Measurements from ENCODE around the gene CD247. TPM values are rescaled to one million over a fixed set of nuclear protein-coding genes. Genes with fewer than 3 reads are reported as not detected.

The CD247 gene
- total and polyA plus RNA-seq, 2 experiments from 2014 or later = not detected

DNA sequence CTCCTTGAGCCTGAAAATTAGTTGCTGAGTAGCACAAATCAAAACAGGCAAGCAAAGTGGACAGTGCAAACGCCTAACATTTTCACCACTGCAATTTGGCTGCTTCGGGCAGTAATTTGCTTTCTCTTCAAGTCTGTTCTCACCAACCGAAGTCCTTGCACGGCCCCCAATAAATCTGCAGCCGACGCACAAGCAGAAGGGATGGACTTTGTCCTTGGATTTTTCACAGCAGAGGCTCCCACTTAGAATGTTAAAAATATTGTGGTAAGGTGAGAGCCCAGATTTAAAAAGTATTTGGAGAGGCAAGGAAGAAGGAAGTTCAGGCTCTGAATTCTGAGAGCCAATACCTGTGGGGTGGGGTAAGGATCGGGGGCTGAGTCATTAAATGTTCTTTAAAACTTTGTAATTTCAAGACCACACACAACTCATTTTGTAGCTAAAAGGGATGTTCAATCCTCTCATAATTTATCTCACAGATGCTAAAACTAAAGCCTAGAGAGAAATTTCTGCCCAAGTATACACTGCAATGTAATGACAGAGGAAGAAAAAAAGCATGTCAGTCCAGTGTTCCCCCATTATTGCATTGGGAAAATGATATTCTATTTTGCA is 6.2 kb downstream of the CD247 start:
- in situ Hi-C loops (cut with MboI) = no loop called here
- Histone ChIP-seq H3F3A (ENCODE audit: insufficient read depth) (no peaks in the 10 kb centered on the region), H3K4me2 (ENCODE audit: unreplicated experiment) (no peak overlapping the region), H3K9me2 (ENCODE audit: insufficient read depth) (no peaks in the 10 kb centered on the region), H3K4me3 (no peak overlapping the region), H3K79me2 (ENCODE audit: insufficient read depth) (no peaks in the 10 kb centered on the region), H3K27me3 (replicated peaks; ENCODE audit: insufficient read depth) (peaks cover 16% of the 10 kb centered on the region; the same call in 1 of the 2 replicates), H3K27ac (no peak overlapping the region), H3K9ac (no peak overlapping the region), H4K20me1 (ENCODE audit: insufficient read depth) (no peaks in the 10 kb centered on the region), H3K9me3 (ENCODE audit: low read depth) (no peaks in the 10 kb centered on the region), H3K36me3 (ENCODE audit: low read depth) (no peaks in the 10 kb centered on the region), H2AFZ (no peak overlapping the region), H3K4me1 (ENCODE audit: insufficient read depth) (no peaks in the 10 kb centered on the region)
- TF ChIP-seq EZH2phosphoT487 (IDR thresholded peaks at IDR 0.05; ENCODE audit: insufficient read depth, low read depth) = no peak
- TF ChIP-seq EZH2 (IDR thresholded peaks at IDR 0.05; ENCODE audit: insufficient read depth, poor library complexity, severe bottlenecking) = no peak
- DNase-seq = no peak
- WGBS, 2 experiments (ENCODE audit: low coverage in 1 of 2, low lambda C conversion rate in 2 of 2, missing lambda C conversion rate in 2 of 2) = 41 to 42% methylated on average over 7 of the region's 7 CpGs

DNA sequence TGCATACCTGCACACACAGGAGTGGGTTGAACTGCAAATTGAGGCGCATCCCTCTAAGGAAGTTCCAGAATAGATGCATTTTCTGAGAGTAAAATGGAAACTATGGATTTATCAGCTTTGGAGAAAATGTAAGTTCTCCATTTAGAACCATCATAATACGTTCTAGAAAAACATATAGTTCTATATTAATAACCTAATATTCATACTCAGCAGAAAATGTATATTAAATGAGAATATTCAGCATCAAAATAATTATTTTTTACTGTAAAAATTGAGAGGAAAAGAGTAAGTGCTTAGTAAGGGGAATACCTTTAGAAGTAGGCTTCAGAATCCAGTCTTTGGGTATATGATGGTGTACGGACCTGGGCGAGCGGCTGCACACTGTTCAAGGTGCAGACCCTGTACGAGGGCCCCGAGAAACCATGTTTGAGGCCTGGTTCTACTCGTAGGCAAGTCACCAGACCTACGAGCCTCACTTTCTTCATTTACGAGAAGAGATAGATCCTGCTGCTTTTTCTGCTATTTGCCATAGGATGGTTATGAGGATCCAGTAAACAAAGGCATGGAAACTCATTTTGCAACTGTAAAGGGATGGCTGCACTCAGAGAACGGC is 6.8 kb downstream of the CD247 start:
- WGBS, 2 experiments (ENCODE audit: low coverage in 1 of 2, low lambda C conversion rate in 2 of 2, missing lambda C conversion rate in 2 of 2) = 52 to 53% methylated on average over 11 of the region's 11 CpGs
- H3K9me3 ChIP-seq (ENCODE audit: low read depth) = no peaks in the 10 kb centered on the region
- TF ChIP-seq EZH2 (IDR thresholded peaks at IDR 0.05; ENCODE audit: insufficient read depth, poor library complexity, severe bottlenecking) (no peak), EZH2phosphoT487 (IDR thresholded peaks at IDR 0.05; ENCODE audit: insufficient read depth, low read depth) (no peak)
- no peak for DNase-seq
- no peak overlapping the region for H3K4me3 ChIP-seq
- no peaks in the 10 kb centered on the region for H3K36me3 ChIP-seq (ENCODE audit: low read depth)
- H3K27me3 ChIP-seq (replicated peaks; ENCODE audit: insufficient read depth) = peaks cover 16% of the 10 kb centered on the region; the same call in 1 of the 2 replicates
- H3K79me2 ChIP-seq (ENCODE audit: insufficient read depth) = no peaks in the 10 kb centered on the region
- H3F3A ChIP-seq (ENCODE audit: insufficient read depth) = no peaks in the 10 kb centered on the region
- no peaks in the 10 kb centered on the region for H3K9me2 ChIP-seq (ENCODE audit: insufficient read depth)
- no peaks in the 10 kb centered on the region for H4K20me1 ChIP-seq (ENCODE audit: insufficient read depth)
- in situ Hi-C loops (cut with MboI) = no loop called here
- H3K9ac ChIP-seq = no peak overlapping the region
- H3K4me1 ChIP-seq (ENCODE audit: insufficient read depth) = no peaks in the 10 kb centered on the region
- H3K27ac ChIP-seq = no peak overlapping the region
- H3K4me2 ChIP-seq (ENCODE audit: unreplicated experiment) = no peak overlapping the region
- no peak overlapping the region for H2AFZ ChIP-seq

DNA sequence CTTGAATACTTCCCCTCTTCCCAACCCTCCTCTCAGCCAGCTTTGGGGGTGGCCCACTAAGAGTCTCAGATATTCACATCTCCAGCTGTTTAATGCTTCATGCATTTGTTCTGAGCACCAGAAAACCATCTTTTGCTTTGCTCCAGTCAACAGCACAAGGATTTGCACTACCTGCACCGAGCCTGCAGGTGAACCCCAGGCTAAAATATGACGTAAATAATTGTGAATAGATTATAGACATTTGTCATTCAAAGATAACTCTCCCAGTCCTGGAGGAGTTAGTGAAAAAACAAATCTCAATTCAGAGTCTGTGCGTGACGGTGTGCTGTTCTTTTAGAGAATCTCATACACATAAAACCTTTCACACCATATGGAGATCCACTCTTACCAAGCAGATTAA is 7.4 kb downstream of the CD247 start:
- no peak for TF ChIP-seq EZH2 (IDR thresholded peaks at IDR 0.05; ENCODE audit: insufficient read depth, poor library complexity, severe bottlenecking)
- no peak for TF ChIP-seq EZH2phosphoT487 (IDR thresholded peaks at IDR 0.05; ENCODE audit: insufficient read depth, low read depth)
- no peak overlapping the region for H3K4me2 ChIP-seq (ENCODE audit: unreplicated experiment)
- H3K27me3 ChIP-seq (replicated peaks; ENCODE audit: insufficient read depth) = peaks cover 16% of the 10 kb centered on the region; the same call in 1 of the 2 replicates
- no peaks in the 10 kb centered on the region for H4K20me1 ChIP-seq (ENCODE audit: insufficient read depth)
- DNase-seq = no peak
- H3K4me1 ChIP-seq (ENCODE audit: insufficient read depth) = no peaks in the 10 kb centered on the region
- no peaks in the 10 kb centered on the region for H3K36me3 ChIP-seq (ENCODE audit: low read depth)
- no peak overlapping the region for H2AFZ ChIP-seq
- H3K9ac ChIP-seq = no peak overlapping the region
- H3K4me3 ChIP-seq = no peak overlapping the region
- H3K9me2 ChIP-seq (ENCODE audit: insufficient read depth) = no peaks in the 10 kb centered on the region
- no peaks in the 10 kb centered on the region for H3K9me3 ChIP-seq (ENCODE audit: low read depth)
- H3K27ac ChIP-seq = no peak overlapping the region
- H3K79me2 ChIP-seq (ENCODE audit: insufficient read depth) = no peaks in the 10 kb centered on the region
- no peaks in the 10 kb centered on the region for H3F3A ChIP-seq (ENCODE audit: insufficient read depth)
- WGBS, 2 experiments (ENCODE audit: low coverage in 1 of 2, low lambda C conversion rate in 2 of 2, missing lambda C conversion rate in 2 of 2) = 58% methylated on average over 4 of the region's 4 CpGs
- in situ Hi-C loops (cut with MboI) = no loop called here

DNA sequence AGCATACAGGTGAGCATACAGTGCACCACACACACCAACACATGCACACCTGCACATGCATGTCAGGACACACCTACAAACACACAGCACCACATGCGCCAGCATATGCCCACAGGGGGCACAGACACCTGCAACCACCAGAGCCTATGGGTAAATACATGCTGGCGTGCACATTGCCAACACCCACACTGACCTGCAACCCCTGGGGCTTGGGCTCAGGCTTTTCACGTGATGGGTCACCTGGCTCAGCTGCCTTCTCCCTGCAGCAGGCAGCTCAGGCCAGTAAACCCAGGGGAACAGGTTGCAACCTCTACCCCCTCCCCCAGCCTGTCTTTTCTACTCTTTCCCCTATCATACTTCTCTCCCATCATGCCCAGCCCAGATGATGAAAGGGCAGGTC is 8.1 kb downstream of the CD247 start:
- no peaks in the 10 kb centered on the region for H3K9me2 ChIP-seq (ENCODE audit: insufficient read depth)
- TF ChIP-seq EZH2 (IDR thresholded peaks at IDR 0.05; ENCODE audit: insufficient read depth, poor library complexity, severe bottlenecking) (no peak), EZH2phosphoT487 (IDR thresholded peaks at IDR 0.05; ENCODE audit: insufficient read depth, low read depth) (no peak)
- H3K79me2 ChIP-seq (ENCODE audit: insufficient read depth) = no peaks in the 10 kb centered on the region
- no peak overlapping the region for H3K27ac ChIP-seq
- H3K4me3 ChIP-seq = no peak overlapping the region
- H3K27me3 ChIP-seq (replicated peaks; ENCODE audit: insufficient read depth) = peaks cover 18% of the 10 kb centered on the region
- no peak overlapping the region for H3K4me2 ChIP-seq (ENCODE audit: unreplicated experiment)
- in situ Hi-C loops (cut with MboI) = no loop called here
- no peaks in the 10 kb centered on the region for H3K4me1 ChIP-seq (ENCODE audit: insufficient read depth)
- DNase-seq = no peak
- H3K36me3 ChIP-seq (ENCODE audit: low read depth) = no peaks in the 10 kb centered on the region
- H2AFZ ChIP-seq = no peak overlapping the region
- WGBS, 2 experiments (ENCODE audit: low coverage in 1 of 2, low lambda C conversion rate in 2 of 2, missing lambda C conversion rate in 2 of 2) = 36 to 65% methylated on average over 3 of the region's 3 CpGs
- no peaks in the 10 kb centered on the region for H3F3A ChIP-seq (ENCODE audit: insufficient read depth)
- H3K9me3 ChIP-seq (ENCODE audit: low read depth) = no peaks in the 10 kb centered on the region
- H4K20me1 ChIP-seq (ENCODE audit: insufficient read depth) = no peaks in the 10 kb centered on the region
- no peak overlapping the region for H3K9ac ChIP-seq

Data from GM23248 (cell line).